ENCODE data around the gene SPAG8.
A peak's percentile ranks its signal among the peaks of the same experiment; 100 is the strongest.

Gene SPAG8

DNA sequence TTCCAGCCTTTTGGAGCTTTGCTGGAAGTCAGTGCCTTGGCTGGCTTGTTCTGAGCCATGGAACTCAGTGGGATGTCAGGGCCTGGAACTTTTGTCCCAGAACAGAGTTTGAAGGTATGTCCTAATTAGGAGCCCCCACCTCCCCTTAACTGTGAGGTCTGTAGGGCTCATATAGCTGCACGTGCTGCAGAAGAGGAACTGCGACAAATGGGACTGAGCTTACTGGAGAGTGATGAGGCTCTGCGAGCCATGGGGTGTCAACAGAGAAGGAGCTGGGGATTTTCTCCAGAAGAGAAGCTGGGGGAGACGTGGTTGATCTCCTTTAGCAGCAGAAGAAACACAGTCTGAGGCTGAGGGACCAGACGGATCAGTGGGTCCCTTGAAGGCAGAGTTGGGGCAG, 27.9 kb upstream of the SPAG8 start:
- DNase-seq (ENCODE audit: low read depth): no peak

DNA sequence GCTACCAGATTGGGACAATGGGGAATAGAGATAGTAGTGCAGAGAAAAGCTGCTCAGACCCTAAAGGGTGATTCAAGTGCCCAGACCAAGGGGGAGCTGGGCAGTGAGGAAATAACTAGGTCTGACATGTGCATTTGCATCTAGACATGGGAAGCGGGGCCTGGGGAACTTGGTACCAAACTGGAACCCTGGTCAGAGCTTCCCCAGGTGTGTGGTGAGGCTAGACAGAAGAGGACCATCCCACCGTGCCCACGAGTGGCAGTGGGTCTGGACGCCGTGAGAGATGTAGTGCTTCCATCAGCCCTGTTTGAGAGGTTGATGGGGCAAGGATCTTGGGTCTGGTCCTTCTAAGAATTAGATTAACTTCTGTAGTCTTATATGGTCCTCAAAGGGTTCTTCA, 24.5 kb upstream of the SPAG8 start:
- no peak for DNase-seq (ENCODE audit: low read depth)

DNA sequence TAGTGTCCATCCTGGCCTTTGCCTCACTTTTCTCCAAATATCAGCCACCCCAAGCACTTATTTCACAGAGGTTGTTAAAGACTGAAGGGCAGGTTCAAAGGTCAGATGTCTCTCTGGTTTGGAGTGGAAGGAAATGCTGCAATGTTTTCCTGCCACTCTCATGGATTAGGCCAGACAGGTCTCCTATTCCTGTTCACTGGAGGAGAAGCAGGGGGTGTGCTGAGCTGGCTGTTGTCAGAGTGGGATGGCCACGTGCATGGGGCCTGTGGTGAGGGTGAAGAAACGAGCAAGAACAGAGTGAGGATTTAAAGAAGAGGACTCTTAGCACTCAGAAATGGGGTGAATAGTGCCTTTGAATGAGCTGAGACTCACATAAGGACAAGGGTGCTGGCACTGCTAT, 23.7 kb upstream of the SPAG8 start:
- no peak for DNase-seq (ENCODE audit: low read depth)

DNA sequence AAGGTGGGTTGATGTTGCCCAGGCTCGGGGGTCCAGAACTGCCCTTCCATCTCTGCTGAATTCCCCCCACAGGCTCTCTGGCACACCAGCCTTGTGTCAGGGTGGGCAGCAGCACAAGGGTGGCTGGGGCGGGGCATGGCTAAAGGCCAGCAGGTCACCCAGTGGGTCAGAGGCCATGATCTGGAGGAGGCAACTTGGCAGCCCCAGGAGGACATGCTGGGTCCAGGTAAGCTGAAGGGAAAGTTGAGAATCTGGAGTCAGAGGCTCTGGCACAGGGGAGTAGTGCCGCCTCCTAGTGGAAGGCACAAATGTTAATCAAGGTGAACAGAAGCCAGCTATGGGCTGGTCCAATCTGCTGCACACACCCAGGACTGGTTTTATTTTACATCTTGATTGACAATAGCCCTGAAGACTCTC, 23.2 kb upstream of the SPAG8 start:
- DNase-seq (ENCODE audit: low read depth): no peak

DNA sequence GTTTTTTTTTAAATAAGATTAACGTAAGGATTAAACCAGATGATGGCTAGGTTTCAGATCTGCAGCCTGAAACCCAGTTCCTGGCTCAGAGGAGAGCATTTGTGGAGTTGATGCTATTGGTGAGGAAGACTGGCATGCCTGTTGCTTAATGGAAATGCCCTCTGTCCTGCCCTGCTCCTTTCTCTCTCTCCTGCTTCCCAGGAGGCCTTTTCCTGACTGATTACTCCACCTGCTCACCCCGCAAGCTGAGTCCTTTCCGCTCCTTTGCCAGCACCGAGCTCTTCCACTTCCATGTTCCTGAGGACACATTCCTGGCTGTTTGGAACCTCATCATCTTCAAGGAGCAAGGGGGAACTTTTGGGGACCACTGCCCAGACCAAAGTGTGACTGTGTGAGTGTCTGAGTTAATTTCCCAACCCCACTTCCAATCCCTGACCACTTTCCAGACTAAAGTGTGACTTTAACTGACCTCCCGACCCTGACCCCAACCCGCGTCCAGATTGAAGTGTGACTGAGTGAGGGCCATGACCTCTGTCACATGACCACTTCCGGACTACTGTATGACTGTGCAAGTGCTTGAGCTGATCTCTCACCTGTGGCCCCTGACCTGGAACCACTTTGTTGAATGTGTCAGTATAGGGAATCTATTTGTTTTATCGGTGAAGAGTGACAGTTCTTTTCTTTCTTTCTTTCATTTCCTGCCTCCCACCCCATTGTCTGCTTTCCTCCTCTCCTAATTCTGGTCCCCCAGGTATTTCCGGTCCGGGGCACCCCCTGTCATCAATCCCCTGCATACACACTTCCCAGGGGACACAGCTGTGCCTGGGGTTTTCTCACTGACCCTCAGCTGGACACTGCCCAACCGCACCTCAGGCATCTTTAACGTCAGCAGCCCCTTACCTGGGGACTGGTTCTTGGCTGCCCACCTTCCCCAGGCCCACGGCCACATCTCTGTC, 22.5 kb upstream of the SPAG8 start:
- DNase-seq (ENCODE audit: low read depth): no peak

DNA sequence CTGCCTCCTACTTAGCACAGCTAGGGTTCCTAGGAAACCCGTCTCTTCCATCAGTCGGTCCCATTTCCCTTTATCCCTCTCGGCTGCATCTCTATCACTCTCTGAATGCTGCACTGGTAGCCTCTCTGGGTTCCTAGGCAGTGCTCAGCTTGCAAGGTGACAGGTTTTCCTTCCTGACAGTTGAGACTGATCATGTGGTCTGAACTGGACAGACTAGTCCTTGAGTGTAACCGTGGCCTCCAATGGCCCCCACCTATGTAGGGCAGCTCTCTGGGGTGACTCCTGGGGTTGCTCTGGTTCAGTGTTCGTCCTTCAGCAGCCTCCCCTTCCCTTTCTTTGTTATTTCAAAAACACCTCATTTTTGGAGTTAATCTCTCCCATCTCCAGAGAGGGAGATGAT, 20.8 kb upstream of the SPAG8 start:
- no peak for DNase-seq (ENCODE audit: low read depth)

DNA sequence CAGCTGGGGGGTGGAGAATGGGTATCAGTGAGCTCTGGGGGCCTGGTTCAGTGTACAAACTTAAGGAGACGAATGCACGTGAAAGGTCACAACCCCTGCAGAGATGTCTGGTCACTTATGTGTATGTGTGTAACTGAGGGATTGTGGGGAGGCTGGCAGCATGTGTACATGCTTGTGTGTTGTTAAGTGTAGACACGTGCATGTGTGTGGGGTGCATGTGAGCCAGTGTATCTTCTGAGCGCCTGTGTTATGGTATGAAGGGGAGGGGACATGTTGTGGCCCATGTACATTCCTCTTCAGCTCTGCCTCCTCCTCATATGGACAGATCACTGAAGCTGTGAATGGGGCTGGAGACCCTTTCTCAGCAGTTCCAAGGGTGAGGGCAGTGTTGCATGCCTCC, 19.0 kb upstream of the SPAG8 start:
- no peak for DNase-seq (ENCODE audit: low read depth)

DNA sequence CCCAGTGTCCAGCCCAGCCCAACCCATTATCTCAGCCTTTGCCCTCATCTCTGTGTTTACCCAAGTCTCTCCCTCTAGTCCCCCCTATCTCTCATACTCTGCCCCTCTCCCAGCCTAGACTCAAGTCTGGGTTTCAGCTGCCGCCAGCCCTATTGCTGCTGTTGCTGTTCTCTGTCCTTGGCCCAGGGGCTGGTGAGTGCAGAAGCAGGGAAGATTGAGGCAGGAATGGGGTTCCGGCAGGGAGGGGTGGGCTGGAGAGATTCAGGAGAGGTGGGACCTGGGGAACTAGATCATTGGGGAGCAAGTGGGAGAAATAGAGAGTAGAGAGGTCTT, 17.7 kb upstream of the SPAG8 start:
- DNase-seq (ENCODE audit: low read depth): no peak

DNA sequence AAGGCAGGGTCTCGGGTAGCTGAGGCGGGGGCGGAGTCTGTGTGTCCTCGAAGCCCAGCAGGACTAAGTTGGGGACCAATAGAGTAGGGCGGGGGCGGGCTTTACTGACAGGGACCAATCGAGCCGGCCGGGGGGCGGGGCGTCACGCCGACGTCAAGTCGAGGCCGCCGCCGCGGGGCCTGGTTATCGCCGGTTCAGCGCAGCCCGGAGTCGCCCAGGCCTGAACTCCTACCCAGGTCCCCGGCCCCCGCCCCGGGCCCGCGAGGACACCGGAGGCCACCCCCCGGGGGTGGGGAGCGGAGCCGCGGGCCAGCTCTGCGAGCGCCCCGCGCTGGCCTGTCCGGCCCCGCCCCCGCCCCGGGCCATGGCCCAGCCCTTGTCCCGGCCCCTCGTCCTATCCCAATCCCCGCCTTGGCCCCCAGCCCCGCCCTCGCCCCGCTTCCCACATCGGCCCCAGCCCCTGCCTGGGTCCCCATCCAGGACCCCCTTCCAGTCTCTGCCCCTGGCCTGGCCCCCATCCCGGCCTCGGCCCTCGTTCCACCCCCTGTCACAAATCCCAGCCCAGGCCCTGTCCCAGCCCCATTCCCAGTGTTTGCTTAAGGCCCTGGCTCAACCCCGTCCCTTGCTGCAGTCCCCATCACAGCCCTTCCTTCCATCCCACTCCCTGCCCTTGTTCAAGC, 17.2 kb upstream of the SPAG8 start, which contains the start of gene TMEM8B:
Gene TMEM8B, plus strand, starts transcription at position 145 of the 680 bp plus-strand sequence. Its CDS starts 220 bp downstream, at position 365.
- DNase-seq (ENCODE audit: low read depth): peak; percentile 85

DNA sequence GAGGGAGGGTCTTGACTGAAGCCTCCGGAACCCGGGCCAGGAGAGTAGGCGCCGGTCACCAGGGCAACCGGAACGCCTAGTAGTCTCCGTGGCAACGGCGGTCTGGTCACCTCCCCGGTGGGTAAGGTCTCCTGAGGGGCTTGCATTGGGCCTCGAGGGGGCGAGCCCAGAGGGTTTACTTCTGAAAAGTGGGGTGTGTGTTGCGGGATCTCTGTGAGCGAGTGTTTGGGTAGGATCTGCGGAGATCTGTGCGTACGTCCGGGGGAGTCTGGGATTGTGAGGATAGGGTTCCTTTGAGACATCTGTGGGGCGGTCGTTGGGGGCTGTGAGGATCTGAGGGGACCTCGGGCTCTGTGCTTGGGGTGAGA, 16.6 kb upstream of the SPAG8 start, which contains the start of gene FAM221B:
Gene FAM221B, minus strand, starts transcription at position 17 of the 368 bp plus-strand sequence. CDS start 2,571 bp downstream, outside the sequence.
- no peak for DNase-seq (ENCODE audit: low read depth)

DNA sequence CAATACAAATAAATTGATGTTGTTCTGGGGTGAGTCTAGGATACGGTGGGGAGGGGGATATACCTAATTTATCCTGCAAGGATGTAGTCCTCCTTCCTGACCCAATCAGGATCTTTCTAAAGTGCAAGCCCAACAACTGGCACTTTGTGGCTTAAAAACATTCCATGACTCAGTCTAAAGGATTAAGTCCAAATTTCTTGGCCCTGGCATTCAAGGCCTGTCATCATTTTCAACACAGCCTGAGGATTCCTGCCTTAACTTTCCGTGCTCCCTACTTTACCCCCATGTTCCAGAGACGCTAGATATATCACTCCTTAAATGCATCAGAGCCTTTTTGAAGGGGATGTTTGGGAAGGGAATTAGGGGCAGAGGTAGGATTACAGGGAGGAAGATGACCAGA, 15.4 kb upstream of the SPAG8 start:
- no peak for DNase-seq (ENCODE audit: low read depth)

DNA sequence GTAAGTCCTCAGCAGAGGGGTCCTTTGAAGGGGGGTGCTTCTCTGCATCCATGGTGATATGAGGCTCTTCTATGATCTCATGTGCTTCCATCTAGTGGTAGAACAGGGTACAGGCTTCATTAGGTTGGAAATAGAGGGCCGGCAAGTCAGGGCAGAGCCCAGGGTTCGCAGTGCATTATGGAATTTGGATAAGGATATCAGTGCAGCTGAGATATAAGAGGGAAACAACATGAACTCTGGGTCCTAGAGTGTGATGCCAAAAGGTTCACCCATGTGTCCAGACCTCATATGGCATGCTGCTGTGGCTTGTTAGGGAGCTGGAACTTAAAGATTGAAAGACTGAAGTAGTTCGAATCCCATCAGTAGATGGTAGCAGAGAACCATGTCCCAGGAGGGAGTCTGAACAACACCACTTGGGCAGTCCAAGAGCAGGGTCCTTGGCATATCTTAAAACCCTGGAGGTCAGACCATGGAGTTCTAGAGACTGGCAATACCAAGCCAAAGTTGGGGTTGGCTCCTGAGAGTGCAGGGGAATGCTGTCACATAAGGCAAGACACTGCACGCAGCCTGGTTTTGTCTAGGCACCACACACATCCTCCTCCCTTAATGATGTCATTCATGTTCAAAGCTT, 14.1 kb upstream of the SPAG8 start:
- DNase-seq (ENCODE audit: low read depth): no peak

DNA sequence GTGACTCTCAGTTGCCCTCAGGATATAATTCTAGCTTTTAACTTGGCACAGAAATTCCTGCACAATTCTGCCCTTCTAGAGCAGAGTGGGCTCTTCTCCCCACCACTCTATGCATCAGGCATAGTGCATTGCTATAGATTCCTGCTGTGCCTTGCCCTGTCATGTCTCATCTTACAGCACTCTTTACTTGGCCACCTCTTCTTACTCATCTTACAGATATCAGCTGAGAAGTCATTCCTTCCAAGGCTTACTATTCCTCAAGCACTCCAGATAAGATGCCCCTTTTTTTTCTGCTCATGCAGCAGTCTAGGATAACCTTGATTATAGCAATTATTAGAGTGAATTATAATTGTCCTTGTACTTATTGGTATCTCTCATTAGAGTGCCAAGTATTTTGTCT, 10.9 kb upstream of the SPAG8 start:
- DNase-seq (ENCODE audit: low read depth): no peak

DNA sequence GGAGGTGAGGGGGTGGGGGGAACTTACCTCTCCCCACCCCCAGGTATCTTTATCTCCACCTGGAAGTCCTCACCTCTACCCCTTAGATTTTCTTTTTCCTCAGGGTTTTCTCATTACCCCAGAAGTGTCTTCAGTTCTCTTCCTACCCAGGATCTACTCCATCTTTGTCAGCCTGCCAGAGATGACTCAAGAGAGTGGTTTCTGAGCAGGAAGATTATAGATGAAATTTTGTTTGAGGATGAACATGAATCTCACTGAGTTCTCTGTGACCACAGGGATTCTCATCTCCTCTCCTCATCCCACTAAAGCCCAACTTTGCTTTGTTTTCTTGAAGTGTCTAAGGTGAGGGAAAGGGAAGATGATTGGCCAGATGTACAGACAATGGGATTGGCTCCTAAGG, 8.0 kb upstream of the SPAG8 start:
- DNase-seq (ENCODE audit: low read depth): no peak

DNA sequence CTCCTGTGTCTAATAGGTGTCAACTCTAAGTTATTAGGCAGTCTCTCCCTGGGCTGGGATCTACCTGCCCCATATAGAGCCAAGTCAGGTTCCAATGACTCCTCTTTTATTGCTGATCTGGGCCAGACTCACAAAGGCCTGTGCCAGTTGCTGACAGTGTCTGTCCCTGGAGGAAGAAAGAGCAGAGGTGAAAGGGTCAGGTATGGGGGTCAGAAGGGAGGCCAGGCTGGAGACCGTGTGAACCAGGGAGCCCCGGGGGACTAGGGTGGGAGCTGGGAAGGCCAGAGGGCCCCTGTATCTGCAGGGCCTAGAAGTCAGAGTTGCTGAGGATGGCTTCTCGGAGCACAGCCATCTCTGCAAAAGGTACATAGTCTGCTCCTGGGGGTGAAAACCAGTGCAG, 6.3 kb upstream of the SPAG8 start:
- DNase-seq (ENCODE audit: low read depth): no peak

DNA sequence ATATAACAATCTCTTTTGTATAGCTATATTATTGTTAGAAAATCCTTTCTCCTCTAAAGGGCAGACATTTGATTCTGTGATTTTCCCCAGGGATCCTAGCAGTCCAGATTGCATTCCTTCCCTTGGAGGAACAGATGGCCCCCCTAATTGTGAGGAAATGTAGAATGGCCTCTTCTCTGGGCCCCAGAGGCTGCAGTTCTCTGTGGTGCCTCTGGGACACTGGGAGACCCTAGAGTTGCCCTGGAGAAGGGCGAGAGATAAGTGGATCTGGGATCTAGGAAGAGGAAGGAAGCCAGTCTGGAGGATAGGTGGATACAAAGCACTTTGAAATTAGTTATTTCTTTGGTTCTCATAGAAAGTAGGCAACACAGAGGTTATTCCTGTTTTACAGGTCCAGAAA, 4.6 kb upstream of the SPAG8 start:
- no peak for DNase-seq (ENCODE audit: low read depth)

DNA sequence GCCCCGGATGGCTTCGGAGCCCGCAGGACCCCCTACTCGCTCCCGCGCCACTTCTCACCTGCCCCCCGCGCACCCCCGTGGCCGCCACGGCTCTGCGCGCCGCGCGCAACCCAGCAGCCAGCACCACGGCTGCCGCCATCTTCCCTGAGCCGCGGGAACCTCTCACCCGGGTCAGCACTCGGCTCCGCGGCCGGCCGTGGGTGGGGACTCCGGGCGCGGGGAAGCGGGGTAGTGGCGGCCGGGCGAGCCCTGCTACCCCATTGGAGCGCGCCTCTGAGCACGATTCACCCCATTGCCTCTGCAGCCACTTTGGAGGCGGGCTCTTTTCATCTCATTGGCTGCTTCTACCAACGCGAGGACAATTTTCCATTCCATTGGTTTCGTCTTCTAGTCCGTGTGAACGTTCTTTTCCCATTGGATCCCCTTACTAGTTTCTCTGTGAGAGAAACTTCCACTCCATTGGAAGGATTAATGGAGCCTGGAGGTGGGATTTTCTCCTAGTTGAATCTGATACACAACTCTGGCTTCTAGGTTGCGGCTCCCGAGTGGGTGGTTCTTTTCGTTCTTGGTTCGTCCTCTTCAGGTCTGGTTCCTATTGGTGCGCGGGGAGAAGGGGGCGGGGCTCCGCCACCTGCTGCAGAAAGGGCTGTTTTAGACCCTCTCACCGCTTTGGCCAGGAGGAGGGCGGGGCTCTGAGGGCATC, 2.9 kb upstream of the SPAG8 start, which contains the start of gene HINT2:
Gene HINT2, minus strand, starts transcription at position 202 of the 703 bp plus-strand sequence. Its CDS starts 63 bp downstream, at position 139.
- DNase-seq (ENCODE audit: low read depth): peak; percentile 92

DNA sequence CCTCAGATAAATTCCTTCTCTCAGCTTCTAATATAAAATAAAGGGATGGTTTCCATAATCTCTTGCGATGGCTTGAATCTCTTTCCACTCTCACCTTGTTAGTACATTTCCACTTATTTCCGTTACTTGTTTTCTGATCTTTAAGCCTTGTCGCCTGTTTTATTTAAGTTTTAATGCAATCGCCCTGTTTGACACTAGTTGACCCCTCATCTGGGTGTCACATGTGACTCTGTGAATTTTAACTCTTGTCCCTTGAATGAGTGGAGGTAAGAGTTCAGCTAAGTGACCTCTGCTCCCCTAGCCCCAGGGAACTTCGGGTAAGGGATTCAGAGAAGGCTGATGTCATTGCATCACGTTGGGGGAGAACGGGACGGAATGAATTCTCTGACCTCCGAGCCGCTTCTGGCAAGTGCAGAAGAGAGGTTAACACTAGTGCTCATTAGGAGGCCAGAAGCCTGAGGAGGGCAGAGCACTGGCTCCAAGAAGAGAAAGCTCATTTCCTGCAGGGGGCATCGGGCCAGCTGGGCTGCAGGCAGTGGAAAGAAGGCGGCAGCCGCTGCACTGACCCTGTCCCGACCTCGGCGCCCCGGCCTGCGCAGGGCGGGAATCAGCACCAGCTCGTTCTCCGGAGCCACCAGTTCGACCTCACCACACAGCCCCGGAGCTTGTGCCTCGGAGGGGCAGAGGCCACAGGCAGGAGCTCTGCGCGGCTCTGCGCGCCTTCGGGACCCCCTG, 2.2 kb upstream of the SPAG8 start:
- DNase-seq (ENCODE audit: low read depth): peak; percentile 15

DNA sequence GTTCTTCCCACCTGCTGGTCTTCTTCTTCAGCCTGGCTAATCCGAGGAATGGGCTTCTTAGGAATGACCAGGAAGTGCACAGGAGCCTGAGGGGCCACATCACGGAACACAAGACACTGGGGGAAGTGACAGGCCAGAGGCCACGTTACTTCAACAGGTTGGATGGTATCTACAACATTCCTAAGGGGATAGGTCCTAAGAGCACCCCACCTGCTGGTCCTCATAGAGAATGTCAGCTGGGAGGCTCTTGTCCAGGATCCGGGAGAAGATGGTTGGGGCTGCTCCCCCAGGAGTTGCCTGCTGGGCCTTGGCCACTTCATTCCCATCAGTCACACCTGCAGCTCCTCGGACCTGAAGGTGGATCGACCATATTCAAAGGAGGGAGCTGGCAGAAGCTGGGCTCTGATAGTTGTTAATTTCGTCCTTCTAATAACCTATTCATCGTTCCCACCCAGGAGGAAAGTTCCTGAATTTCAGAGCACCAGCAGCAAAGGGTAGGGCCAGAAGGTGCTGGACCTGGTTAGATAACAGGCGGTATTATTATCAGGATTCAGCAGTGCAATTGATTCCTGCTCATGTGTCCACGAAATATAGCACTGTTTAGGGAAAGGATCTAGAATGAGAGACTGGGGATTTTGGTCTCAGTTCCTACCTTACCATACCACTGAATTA, 1.5 kb upstream of the SPAG8 start:
- no peak for DNase-seq (ENCODE audit: low read depth)

DNA sequence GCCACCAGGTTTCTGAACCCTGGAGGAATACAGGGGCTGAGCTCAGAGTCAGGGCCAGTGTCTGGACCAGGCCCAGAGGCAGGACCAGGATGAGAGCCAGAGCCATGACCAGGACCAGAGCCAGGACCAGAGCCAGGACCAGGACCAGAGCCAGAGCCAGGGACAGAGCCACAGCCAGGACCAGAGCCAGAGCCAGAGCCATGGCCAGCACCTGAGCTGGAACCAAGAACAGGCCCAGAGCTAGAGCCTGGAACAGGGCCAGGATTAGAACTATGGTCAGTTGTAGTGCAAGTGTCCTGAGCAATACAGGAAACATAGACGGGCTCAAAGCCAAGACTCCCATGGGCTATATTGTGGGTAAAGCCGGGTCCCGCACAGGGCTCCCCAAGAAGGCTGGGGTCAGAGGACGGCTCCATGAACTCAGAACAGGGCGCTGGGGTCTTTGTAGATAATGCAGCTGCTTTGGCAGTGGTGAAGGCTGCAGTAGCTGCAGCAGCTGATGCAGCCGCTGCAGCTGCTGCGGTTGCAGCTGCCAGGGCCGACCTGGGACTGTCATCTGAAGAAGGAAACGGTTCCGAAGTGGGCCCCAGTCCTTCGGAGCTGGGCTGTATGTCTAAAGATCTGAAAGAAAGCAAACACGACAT, 559 bp downstream of the SPAG8 start:
- DNase-seq (ENCODE audit: low read depth): no peak
